AG04450 (cell line): Measurements from ENCODE around the gene FBXL5. TPM values are rescaled to one million over a fixed set of nuclear protein-coding genes. Genes with fewer than 3 reads are reported as not detected.

Experiments
- CTCF ChIA-PET: fragments of 300-600, 350-600 bp; formaldehyde crosslinking; extraction: SDS; loops from one replicate; lab custom pipeline; 2022; ENCODE audit warnings: antibody characterized with exemption, inconsistent platforms; lab: Charles Lee
- POLR2A ChIA-PET: fragments of 350-600 bp; formaldehyde crosslinking; extraction: SDS; loops from one replicate; lab custom pipeline; 2021; ENCODE audit warnings: antibody characterized with exemption, inconsistent platforms; lab: Yijun Ruan, JAX
- DNase-seq: peaks from one replicate; pipeline ENCODE4 v3.0.0-alpha.2; 2011; ENCODE audit warnings: low read depth, low spot score
- H3K27ac ChIP-seq: one replicate; pipeline ENCODE4 v1.5.1; 2012; ENCODE audit warnings: low read depth, low read length, control low read depth
- H3K27me3 ChIP-seq: one replicate; pipeline ENCODE4 v1.6.0; 2012; ENCODE audit warnings: low read length; ENCODE audit not compliant: control insufficient read depth, insufficient read depth
- H3K4me3 ChIP-seq: 2 replicates; pipeline ENCODE4 v1.5.1; 2011; ENCODE audit warnings: mild to moderate bottlenecking, low read depth, low read length, control low read depth
- H3K9me3 ChIP-seq: 2 replicates; pipeline ENCODE4 v1.5.1; 2012; ENCODE audit warnings: low read length; ENCODE audit not compliant: control insufficient read depth, insufficient read depth
- polyA plus RNA-seq: library from polyadenylated mRNA; depleted of rRNA; stranded (reverse); fragments of >200 nt; gene quantifications from 2 replicates; pipeline ENCODE4 v1.2.3, GENCODE V29; 2011
- TF ChIP-seq, protein P1 (sequence below): IDR thresholded peaks from 2 replicates; pipeline ENCODE4 v1.5.1; 2011; ENCODE audit warnings: low read depth, low read length, control low read depth, inconsistent platforms

The FBXL5 gene
- polyA plus RNA-seq, 1 experiment, result 56.4 TPM

DNA sequence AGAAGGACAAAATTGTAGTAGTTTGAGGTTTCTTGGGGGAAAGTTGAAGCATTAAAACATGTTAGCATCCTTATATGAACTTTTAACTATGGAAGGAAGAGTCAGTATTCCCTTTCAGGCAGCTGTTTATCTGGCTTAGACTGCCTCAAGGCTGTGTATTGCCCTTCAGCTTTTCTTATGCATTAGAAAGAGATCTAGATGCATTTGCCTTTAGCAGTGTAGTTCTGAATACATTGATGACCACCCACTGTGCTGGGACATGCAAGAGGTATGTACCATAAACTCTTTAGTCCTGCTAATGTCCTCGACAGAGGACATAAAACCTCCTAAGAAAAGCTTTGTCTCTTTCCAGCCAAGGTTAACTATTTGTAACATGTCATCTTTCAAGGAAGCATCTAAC is 29.3 kb upstream of the FBXL5 start:
- DNase-seq, result no peak
- Histone ChIP-seq H3K27ac (no peak overlapping the region), H3K27me3 (no peaks in the 10 kb centered on the region), H3K4me3 (no peak overlapping the region), H3K9me3 (no peaks in the 10 kb centered on the region)
- ChIA-PET POLR2A (interaction anchor here (0.7 kb wide), 1 partner anchor 30 kb away, joined by 3 read pairs; no protein-coding TSS in a partner anchor), CTCF (no interaction called here)
- TF ChIP-seq, protein P1, sequence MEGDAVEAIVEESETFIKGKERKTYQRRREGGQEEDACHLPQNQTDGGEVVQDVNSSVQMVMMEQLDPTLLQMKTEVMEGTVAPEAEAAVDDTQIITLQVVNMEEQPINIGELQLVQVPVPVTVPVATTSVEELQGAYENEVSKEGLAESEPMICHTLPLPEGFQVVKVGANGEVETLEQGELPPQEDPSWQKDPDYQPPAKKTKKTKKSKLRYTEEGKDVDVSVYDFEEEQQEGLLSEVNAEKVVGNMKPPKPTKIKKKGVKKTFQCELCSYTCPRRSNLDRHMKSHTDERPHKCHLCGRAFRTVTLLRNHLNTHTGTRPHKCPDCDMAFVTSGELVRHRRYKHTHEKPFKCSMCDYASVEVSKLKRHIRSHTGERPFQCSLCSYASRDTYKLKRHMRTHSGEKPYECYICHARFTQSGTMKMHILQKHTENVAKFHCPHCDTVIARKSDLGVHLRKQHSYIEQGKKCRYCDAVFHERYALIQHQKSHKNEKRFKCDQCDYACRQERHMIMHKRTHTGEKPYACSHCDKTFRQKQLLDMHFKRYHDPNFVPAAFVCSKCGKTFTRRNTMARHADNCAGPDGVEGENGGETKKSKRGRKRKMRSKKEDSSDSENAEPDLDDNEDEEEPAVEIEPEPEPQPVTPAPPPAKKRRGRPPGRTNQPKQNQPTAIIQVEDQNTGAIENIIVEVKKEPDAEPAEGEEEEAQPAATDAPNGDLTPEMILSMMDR, result no peak

DNA sequence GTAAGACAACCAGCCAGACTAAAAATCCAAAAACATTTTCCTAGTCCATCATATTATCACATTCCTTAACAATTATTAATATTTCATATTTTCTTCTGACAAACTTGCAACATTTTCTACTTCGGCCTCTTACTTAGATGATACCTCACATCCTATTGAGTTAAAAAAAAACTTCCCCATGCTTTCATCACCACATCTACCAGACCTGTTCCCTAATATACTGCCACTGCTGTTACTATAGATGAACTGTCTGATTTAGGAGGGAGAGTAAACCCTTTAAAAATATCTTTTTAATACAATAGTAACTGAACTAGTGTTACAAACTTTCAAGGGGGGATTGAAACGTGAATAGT is 28.0 kb upstream of the FBXL5 start:
- CTCF ChIA-PET, result interaction anchor here (1.5 kb wide), 2 partner anchors 29 to 204 kb away, joined by 4 to 7 read pairs; no protein-coding TSS in a partner anchor
- Histone ChIP-seq H3K27ac (no peak overlapping the region), H3K9me3 (no peaks in the 10 kb centered on the region), H3K4me3 (peak overlapping the region; percentile 90), H3K27me3 (no peaks in the 10 kb centered on the region)
- no peak for DNase-seq
- TF ChIP-seq, protein P1, result no peak
- POLR2A ChIA-PET, result interaction anchor here (1.4 to 3.1 kb wide), 5 partner anchors 9 to 35 kb away, joined by 3 to 25 read pairs (median 7); partner anchors contain the start of genes BST1 and FBXL5

DNA sequence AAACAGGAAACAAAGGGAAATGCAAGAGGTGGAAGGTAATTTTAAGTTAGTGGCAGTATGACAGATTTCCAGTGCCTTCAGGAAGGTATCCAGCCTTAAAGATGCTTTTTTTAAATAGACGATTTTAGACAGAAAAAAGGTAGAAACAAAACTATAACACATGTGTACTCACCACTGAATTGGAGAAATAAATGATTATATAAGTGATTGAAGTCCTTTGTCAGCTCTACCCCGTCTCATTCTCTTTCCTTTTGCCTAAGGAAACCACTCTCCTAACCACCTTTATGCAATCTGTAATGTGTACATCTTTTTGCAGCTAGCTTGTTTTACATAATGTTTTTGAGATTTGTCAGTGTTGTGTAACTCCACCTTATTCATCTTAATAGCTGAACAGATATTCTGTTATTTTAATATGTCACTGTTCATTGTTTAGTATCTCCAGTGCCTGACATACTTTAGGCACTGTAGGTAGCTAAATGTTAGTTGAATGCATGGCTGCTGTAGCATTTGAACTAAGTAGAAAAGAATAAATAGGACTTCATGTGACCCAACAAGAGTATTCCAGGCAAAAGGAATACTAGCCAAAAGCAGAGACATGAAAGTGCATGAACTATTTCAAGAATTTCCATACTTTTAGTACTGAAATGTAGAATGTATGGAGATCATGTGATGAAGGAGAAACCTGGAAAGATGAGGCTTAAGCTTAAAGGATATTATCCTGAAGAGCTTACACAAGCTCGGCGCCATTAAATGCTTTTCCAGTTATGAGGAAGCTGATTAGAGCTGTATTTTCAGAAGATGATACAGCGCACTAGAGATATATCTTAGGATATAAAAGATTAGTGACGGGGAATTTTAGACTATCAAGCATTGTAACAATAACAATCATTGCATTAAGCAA is 27.3 kb upstream of the FBXL5 start:
- TF ChIP-seq, protein P1, result no peak
- H3K27ac ChIP-seq, result peak overlapping the region; percentile 92
- H3K9me3 ChIP-seq, result no peaks in the 10 kb centered on the region
- H3K27me3 ChIP-seq, result no peaks in the 10 kb centered on the region
- peak overlapping the region; percentile 90 for H3K4me3 ChIP-seq
- CTCF ChIA-PET, result interaction anchor here (1.5 kb wide), 2 partner anchors 29 to 203 kb away, joined by 4 to 7 read pairs; no protein-coding TSS in a partner anchor
- DNase-seq, result no peak
- POLR2A ChIA-PET, result interaction anchor here (0.8 to 3.1 kb wide), 8 partner anchors 8 to 1716 kb away, joined by 3 to 25 read pairs (median 4); partner anchors contain the start of genes BST1 and FBXL5

DNA sequence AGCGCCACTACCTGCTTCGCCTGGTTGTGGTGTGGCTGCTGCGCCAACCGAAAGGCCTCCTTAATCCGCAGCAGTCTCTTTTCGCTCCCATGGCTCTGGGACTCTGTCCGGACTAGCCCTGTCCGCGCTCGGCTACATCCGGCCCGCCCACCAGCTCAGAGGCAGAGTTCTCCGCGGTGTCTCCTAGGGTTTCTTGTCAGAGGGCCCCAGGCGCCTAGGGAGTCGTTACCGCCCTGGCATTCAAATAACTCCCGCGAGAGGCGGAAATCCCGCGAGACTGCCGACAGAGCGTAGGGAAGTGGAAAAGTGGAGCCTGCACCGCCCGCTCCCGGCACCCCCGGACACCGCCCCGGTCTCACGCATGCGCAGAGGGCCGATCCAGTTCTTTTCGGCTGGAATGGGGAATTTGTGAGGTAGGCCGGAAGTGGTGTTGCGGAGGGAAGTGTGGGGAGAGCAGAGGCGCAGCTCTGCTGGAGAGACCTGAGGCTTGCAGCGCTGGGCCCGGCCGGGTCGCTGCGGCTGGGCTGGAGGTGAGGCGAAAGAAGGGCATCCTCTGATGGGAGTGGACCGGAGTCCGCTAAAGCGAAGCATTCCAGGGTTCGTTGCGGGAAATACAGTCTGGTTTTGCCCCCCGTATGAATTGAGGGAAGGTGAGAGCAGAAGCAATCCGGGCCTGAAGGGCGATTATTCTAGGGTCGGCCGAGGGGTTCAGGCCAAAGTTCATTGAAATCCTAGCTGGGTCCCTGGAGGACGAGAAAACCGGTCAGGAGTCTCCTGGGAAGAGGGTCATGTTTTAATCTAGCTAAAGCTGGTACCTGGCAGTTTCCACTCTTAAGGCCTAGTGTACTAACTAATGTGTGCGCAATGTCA is 26.4 kb upstream of the FBXL5 start, which contains the start of gene FAM200B:
TSS of gene FAM200B (plus strand) at position 456 of the 870 bp plus-strand sequence. CDS start 5,151 bp downstream, outside the sequence.
- CTCF ChIA-PET, result interaction anchor here (1.5 kb wide), 2 partner anchors 28 to 202 kb away, joined by 4 to 7 read pairs; no protein-coding TSS in a partner anchor

More for the DNA sequence above, 26.4 kb upstream of the FBXL5 start, which contains the start of gene FAM200B:
- Histone ChIP-seq H3K9me3 (no peaks in the 10 kb centered on the region), H3K27ac (peak within 1 kb of the TSS; percentile 92), H3K4me3 (peak within 1 kb of the TSS; percentile 90), H3K27me3 (no peaks in the 10 kb centered on the region)
- TF ChIP-seq, protein P1, result 0 out of 2 replicates have a peak, but pooled peaks have one; percentile 5
- peak; percentile 96 for DNase-seq
- POLR2A ChIA-PET, result interaction anchor here (0.7 to 3.1 kb wide), 10 partner anchors 9 to 1715 kb away, joined by 3 to 25 read pairs (median 4); partner anchors contain the start of genes BST1 and FBXL5
